H1 (cell line): ENCODE measurements around the gene PRDM15. TPM values are rescaled to one million over a fixed set of nuclear protein-coding genes. Genes with fewer than 3 reads are reported as not detected.

Experiments used
- CTCF ChIA-PET: fragments of 300-600 bp; sonication (Branson Sonifier 250); formaldehyde crosslinking; loops from one replicate; lab custom pipeline; 2021; ENCODE audit not compliant: partially characterized antibody; lab: Charles Lee
- POLR2A ChIA-PET: fragments of 300-600 bp; sonication (Branson Sonifier 250); formaldehyde crosslinking; loops from one replicate; lab custom pipeline; 2021; ENCODE audit warnings: inconsistent platforms; ENCODE audit not compliant: partially characterized antibody; lab: Charles Lee
- DNase-seq, 2 experiments: peaks; one replicate each; pipeline versions ENCODE4 v3.0.0 to v3.0.0-alpha.2; 2010 to 2022; ENCODE audit warnings: low spot score in 2 of 2, low read depth in 1 of 2, mixed read lengths in 1 of 2
- FAIRE-seq: peaks from 2 replicates; lab custom pipeline; 2011; peaks lifted over from hg19 to GRCh38; lab: Jason Lieb, UNC
- H2AFZ ChIP-seq: 2 replicates; pipeline ENCODE4 v1.8.1; 2012; ENCODE audit warnings: low read length, inconsistent platforms
- H2AK5ac ChIP-seq: 2 replicates; pipeline ENCODE4 v1.6.1; 2013; ENCODE audit warnings: low read depth, low read length
- H2BK120ac ChIP-seq: replicated peaks from 2 replicates; pipeline ENCODE3; 2013; ENCODE audit warnings: low read depth, low read length, inconsistent platforms
- H2BK12ac ChIP-seq: 2 replicates; pipeline ENCODE4 v1.6.1; 2013; ENCODE audit warnings: low read depth, low read length
- H2BK15ac ChIP-seq: 2 replicates; pipeline ENCODE4 v1.6.1; 2013; ENCODE audit warnings: low read length
- H2BK20ac ChIP-seq: 2 replicates; pipeline ENCODE4 v1.6.1; 2013; ENCODE audit warnings: low read length
- H2BK5ac ChIP-seq: 2 replicates; pipeline ENCODE4 v1.6.1; 2013; ENCODE audit warnings: low read depth, low read length
- H3K14ac ChIP-seq: 2 replicates; pipeline ENCODE4 v1.6.1; 2013; ENCODE audit warnings: inconsistent platforms; ENCODE audit not compliant: insufficient read length
- H3K18ac ChIP-seq: 2 replicates; pipeline ENCODE4 v1.6.1; 2013; ENCODE audit warnings: low read length; ENCODE audit errors: extremely low read depth
- H3K23ac ChIP-seq: 2 replicates; pipeline ENCODE4 v1.6.1; 2013; ENCODE audit warnings: inconsistent platforms; ENCODE audit not compliant: insufficient read length
- H3K23me2 ChIP-seq: 2 replicates; pipeline ENCODE4 v1.6.1; 2013; ENCODE audit warnings: low read depth, low read length
- H3K27ac ChIP-seq: 2 replicates; pipeline ENCODE4 v1.6.1; 2011; ENCODE audit warnings: low read depth, low read length, inconsistent platforms
- H3K27me3 ChIP-seq, 4 experiments: replicated peaks in 1 of 4; 1 replicate in 1 of 4; 2 replicates in 3 of 4; pipeline versions ENCODE4 v1.6.1 to v1.8.1; 2011 to 2013; ENCODE audit warnings: low read length in 3 of 4, mild to moderate bottlenecking in 3 of 4, inconsistent platforms in 2 of 4, mixed read lengths in 2 of 4, moderate library complexity in 1 of 4; ENCODE audit not compliant: control insufficient read depth in 3 of 4, insufficient read depth in 3 of 4; ENCODE audit errors: extremely low read depth in 1 of 4
- H3K36me3 ChIP-seq, 4 experiments: 2 replicates each; pipeline versions ENCODE4 v1.6.1 to v1.8.1; 2011 to 2013; ENCODE audit warnings: mild to moderate bottlenecking in 4 of 4, low read length in 3 of 4, moderate library complexity in 2 of 4, control low read depth in 1 of 4, inconsistent platforms in 1 of 4; ENCODE audit not compliant: insufficient read depth in 4 of 4, control insufficient read depth in 2 of 4
- H3K4ac ChIP-seq: replicated peaks from 2 replicates; pipeline ENCODE3; 2013; ENCODE audit warnings: low read length, low read depth, mixed read lengths, inconsistent platforms; ENCODE audit not compliant: insufficient read length
- H3K4me1 ChIP-seq, 4 experiments: replicated peaks in 1 of 4; 1 replicate in 1 of 4; 2 replicates in 3 of 4; pipeline versions ENCODE4 v1.6.1 to v1.8.1; 2011 to 2013; ENCODE audit warnings: low read length in 3 of 4, inconsistent platforms in 2 of 4, mixed read lengths in 1 of 4; ENCODE audit not compliant: insufficient read depth in 4 of 4, control insufficient read depth in 3 of 4
- H3K4me2 ChIP-seq, 2 experiments: 2 replicates each; pipeline versions ENCODE4 v1.6.1 to v1.8.1; 2011 to 2013; ENCODE audit warnings: low read depth in 2 of 2, low read length in 2 of 2, control low read depth in 1 of 2, inconsistent platforms in 1 of 2, mild to moderate bottlenecking in 1 of 2; ENCODE audit not compliant: insufficient read depth in 1 of 2
- H3K4me3 ChIP-seq, 4 experiments: fragments of 200-600, 300-600 bp in 1 of 4; sonication (generic), shearing (Covaris generic), sonication (Bioruptor Twin) in 1 of 4; 2 replicates each; pipeline versions ENCODE4 v1.5.1 to v1.8.1; 2011 to 2016; ENCODE audit warnings: low read length in 4 of 4, low read depth in 3 of 4, control low read depth in 2 of 4, inconsistent platforms in 2 of 4, mild to moderate bottlenecking in 2 of 4, mixed read lengths in 1 of 4, moderate library complexity in 1 of 4; ENCODE audit not compliant: insufficient read depth in 2 of 4; ENCODE audit errors: extremely low read depth in 1 of 4
- H3K56ac ChIP-seq: replicated peaks from 2 replicates; pipeline ENCODE3; 2013; ENCODE audit warnings: low read depth, mild to moderate bottlenecking, mixed read lengths, low read length, inconsistent platforms; ENCODE audit not compliant: insufficient read length
- H3K79me1 ChIP-seq: 2 replicates; pipeline ENCODE4 v1.6.1; 2013; ENCODE audit warnings: low read depth, low read length, control low read depth
- H3K79me2 ChIP-seq, 2 experiments: 2 replicates each; pipeline versions ENCODE4 v1.6.1 to v1.8.1; 2012 to 2013; ENCODE audit warnings: low read length in 2 of 2, mild to moderate bottlenecking in 2 of 2, inconsistent platforms in 1 of 2; ENCODE audit not compliant: insufficient read depth in 2 of 2, control insufficient read depth in 1 of 2
- H3K9ac ChIP-seq, 4 experiments: replicated peaks in 1 of 4; 1 replicate in 1 of 4; 2 replicates in 3 of 4; pipeline versions ENCODE4 v1.6.1 to v1.8.1; 2011 to 2013; ENCODE audit warnings: low read depth in 3 of 4, low read length in 3 of 4, control low read depth in 2 of 4, mild to moderate bottlenecking in 2 of 4, moderate library complexity in 2 of 4, inconsistent platforms in 1 of 4; ENCODE audit errors: extremely low read depth in 1 of 4
- H3K9me3 ChIP-seq, 2 experiments: 2 replicates each; pipeline versions ENCODE4 v1.6.1 to v1.8.1; 2012 to 2013; ENCODE audit warnings: mild to moderate bottlenecking in 2 of 2, moderate library complexity in 2 of 2, control low read depth in 1 of 2, inconsistent platforms in 1 of 2, low read depth in 1 of 2, low read length in 1 of 2, mixed read lengths in 1 of 2; ENCODE audit not compliant: insufficient read depth in 2 of 2
- H4K20me1 ChIP-seq, 2 experiments: replicated peaks in 1 of 2; 2 replicates each; pipeline versions ENCODE3 to v1.8.1; 2011 to 2013; ENCODE audit warnings: inconsistent platforms in 2 of 2, low read length in 2 of 2, mild to moderate bottlenecking in 1 of 2; ENCODE audit not compliant: insufficient read depth in 2 of 2, control insufficient read depth in 1 of 2
- H4K5ac ChIP-seq: 2 replicates; pipeline ENCODE4 v1.6.1; 2013; ENCODE audit warnings: low read length, low read depth, mixed read lengths, inconsistent platforms; ENCODE audit not compliant: insufficient read length
- H4K8ac ChIP-seq: 2 replicates; pipeline ENCODE4 v1.8.0; 2013; ENCODE audit warnings: mild to moderate bottlenecking, moderate library complexity, low read length, inconsistent platforms; ENCODE audit not compliant: insufficient read depth; ENCODE audit errors: extremely low read depth
- H4K91ac ChIP-seq: replicated peaks from 2 replicates; pipeline ENCODE3; 2013; ENCODE audit warnings: low read length, mixed read lengths, inconsistent platforms; ENCODE audit not compliant: insufficient read length
- ATF2 ChIP-seq: IDR thresholded peaks from 2 replicates; pipeline ENCODE4 v1.6.1; 2012; ENCODE audit warnings: low read length, inconsistent platforms
- GTF2F1 ChIP-seq: IDR thresholded peaks from 2 replicates; pipeline ENCODE4 v1.6.1; 2012; ENCODE audit warnings: low read depth, low read length, improper control_type of control experiment, borderline replicate concordance
- PHF8 ChIP-seq: fragments of 200-600 bp; sonication (generic); conservative IDR thresholded peaks from 2 replicates; pipeline ENCODE4 v1.7.1; 2012; ENCODE audit warnings: low read depth, mild to moderate bottlenecking, inconsistent platforms, low read length, moderate library complexity
- RNF2 ChIP-seq: fragments of 200-900, 300-1000 bp; sonication (generic); IDR thresholded peaks from 2 replicates; pipeline ENCODE4 v1.7.1; 2016; ENCODE audit warnings: borderline replicate concordance, low read depth, mild to moderate bottlenecking, antibody characterized with exemption, low read length; ENCODE audit not compliant: poor library complexity, severe bottlenecking; ENCODE audit errors: missing control alignments
- SAP30 ChIP-seq: fragments of 300-600 bp; sonication (generic); IDR thresholded peaks from 2 replicates; pipeline ENCODE4 v1.7.1; 2012; ENCODE audit warnings: low read length, moderate library complexity, mild to moderate bottlenecking, inconsistent platforms; ENCODE audit not compliant: insufficient read depth, insufficient replicate concordance
- TBP ChIP-seq: IDR thresholded peaks from 2 replicates; pipeline ENCODE4 v1.6.1; 2011; ENCODE audit warnings: low read depth, low read length, improper control_type of control experiment
- ZNF274 ChIP-seq: IDR thresholded peaks from 2 replicates; pipeline ENCODE4 v1.7.0; 2012; ENCODE audit warnings: low read length, borderline replicate concordance; ENCODE audit errors: extremely low read depth
- WGBS, 2 experiments: shearing (Covaris generic) in 1 of 2; methylation state at CpG; one replicate each; pipeline versions ENCODE4 v1.1.6 to v1.1.7; 2013 to 2015; ENCODE audit warnings: low lambda C conversion rate in 2 of 2, mixed read lengths in 2 of 2, inconsistent platforms in 1 of 2, low coverage in 1 of 2, missing lambda C conversion rate in 1 of 2; ENCODE audit not compliant: insufficient replicate concordance in 2 of 2, insufficient coverage in 1 of 2, insufficient read length in 1 of 2; ENCODE audit errors: extremely low coverage in 1 of 2, missing lambda C conversion rate in 1 of 2; 5-methylcytosine and 5-hydroxymethylcytosine counted together
- polyA plus RNA-seq, 7 experiments: library from polyadenylated mRNA; depleted of rRNA in 3 of 7; stranded (reverse) in 5 of 7; unstranded in 2 of 7; fragments of >200 nt in 5 of 7; fragments of 200-250 nt in 2 of 7; gene quantifications; 1 replicate in 5 of 7; 2 replicates in 1 of 7; 4 replicates in 1 of 7; pipeline versions ENCODE4 v1.2.1 to v1.2.3, GENCODE V29; 2011 to 2013; ENCODE audit warnings: missing spikeins in 2 of 7, mixed read lengths in 2 of 7
- total RNA-seq: library from RNA; stranded (reverse); fragmentation: NEBNext Ultra II Directional; extraction: Animal tissue kit (Norgen Biotek cat#: 25700); gene quantifications from 2 replicates; pipeline ENCODE4 v1.2.1, GENCODE V29; 2021

The PRDM15 gene
- total and polyA plus RNA-seq, 2 of the 8 experiments (the other 6 are each of a cell fraction or from before 2014, with no cell fraction given), result 9.7 to 10.5 TPM

- Histone ChIP-seq H3K14ac (no peak overlapping the region), H2BK5ac (no peak overlapping the region; the same call in 1 of the 2 replicates), H3K23me2 (peaks cover 18% of the 10 kb centered on the region), H2AK5ac (no peak overlapping the region; the same call in 1 of the 2 replicates), H3K9ac (peak overlapping the region in 2 of 4 experiments; percentile 21 to 41; a peak in 3 of 7 replicates), H2BK15ac (0 out of 2 replicates have a peak overlapping the region, but pooled peaks have one; percentile 88), H3K4me1 (peaks cover 31 to 54% (median 35%) of the 10 kb centered on the region in 4 experiments), H3K27ac (peak overlapping the region; percentile 40; the same call in 1 of the 2 replicates), H3K9me3 (no peaks in the 10 kb centered on the region), H2BK12ac (no peak overlapping the region), H4K8ac (0 out of 2 replicates have a peak overlapping the region, but pooled peaks have one; percentile 17), H3K27me3 (peaks cover 22 to 57% (median 47%) of the 10 kb centered on the region in 4 experiments), H3K4ac (no peak overlapping the region), H3K23ac (no peak overlapping the region), H3K36me3 (no peaks in the 10 kb centered on the region), H4K5ac (peak overlapping the region; percentile 3), H4K20me1 (peaks cover 7 to 8% of the 10 kb centered on the region in 2 experiments), H4K91ac (peak overlapping the region; percentile 18), H2AFZ (no peak overlapping the region), H3K56ac (no peak overlapping the region), H3K79me1 (no peaks in the 10 kb centered on the region), H2BK20ac (0 out of 2 replicates have a peak overlapping the region, but pooled peaks have one; percentile 86), H3K79me2 (peaks cover 0 to 41% of the 10 kb centered on the region in 2 experiments; a peak in 3 of 4 replicates), H3K18ac (peak overlapping the region; percentile 60; the same call in 1 of the 2 replicates), H3K4me3 (peak overlapping the region; percentile 30 to 63 (median 52); a peak in 7 of 8 replicates), H3K4me2 (peak overlapping the region; percentile 87 to 99), H2BK120ac (peak overlapping the region; percentile 18)
- CTCF ChIA-PET, result interaction anchor here (1.0 to 9.1 kb wide), 7 partner anchors 9 to 150 kb away, joined by 3 to 71 read pairs (median 7); no protein-coding TSS in a partner anchor
- peak; percentile 45 for FAIRE-seq
- DNase-seq, result peak; percentile 64 to 71
- WGBS, 2 experiments, result 1% methylated on average over 22 of the region's 22 CpGs; no CpG with 5 or more reads in 1 of the 2 experiments
- POLR2A ChIA-PET, result interaction anchor here (0.7 to 4.2 kb wide), 8 partner anchors 8 to 145 kb away, joined by 3 to 23 read pairs (median 6); no protein-coding TSS in a partner anchor
- TF ChIP-seq RNF2 (no peak), ZNF274 (no peak), PHF8 (no peak), SAP30 (no peak), ATF2 (no peak), TBP (peak; percentile 36; the same call in 1 of the 2 replicates), GTF2F1 (no peak)
Observed at GRCh38 chr21:41761934-41762635, 117.1 kb downstream of the PRDM15 start.
